ENCODE results near the gene AKR1E2.

Gene AKR1E2

DNA sequence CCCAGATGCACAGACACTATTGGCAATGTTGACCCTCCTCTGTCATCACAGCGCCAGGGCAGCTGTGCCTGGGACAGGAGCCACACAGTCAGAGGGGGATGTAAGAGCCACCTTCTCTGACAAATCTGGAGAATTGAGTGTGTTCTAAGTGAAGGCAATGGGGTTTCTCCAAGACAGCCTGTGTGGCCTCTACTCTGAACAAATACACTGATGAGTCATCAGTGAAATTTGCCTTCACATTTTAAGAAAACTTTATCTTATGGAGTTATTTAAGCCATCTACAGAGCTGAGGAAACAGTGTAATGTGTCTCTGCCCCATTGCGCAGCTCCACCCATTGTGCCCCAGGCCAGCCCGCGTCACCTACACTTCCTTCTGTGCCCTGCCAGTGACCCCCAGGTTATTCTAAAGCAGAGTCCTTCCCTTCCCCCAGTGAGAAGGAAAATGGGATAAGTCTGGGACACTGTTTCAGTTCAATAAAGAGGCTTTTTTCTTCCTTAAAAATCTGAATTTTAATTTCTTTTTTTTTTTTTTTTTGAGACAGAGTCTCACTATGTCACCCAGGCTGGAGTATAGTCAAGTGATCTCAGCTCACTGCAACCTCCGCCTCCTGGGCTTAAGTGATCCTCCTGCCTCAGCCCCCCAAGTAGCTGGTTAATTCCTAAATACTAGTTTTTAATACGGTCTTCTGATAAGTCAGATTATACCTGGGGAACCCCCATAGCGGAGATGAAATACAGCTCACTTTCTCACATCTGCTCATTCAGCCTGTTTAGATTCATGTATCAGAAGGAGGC lies 21.8 kb downstream of the AKR1E2 start:
- DNase-seq, result no peak

DNA sequence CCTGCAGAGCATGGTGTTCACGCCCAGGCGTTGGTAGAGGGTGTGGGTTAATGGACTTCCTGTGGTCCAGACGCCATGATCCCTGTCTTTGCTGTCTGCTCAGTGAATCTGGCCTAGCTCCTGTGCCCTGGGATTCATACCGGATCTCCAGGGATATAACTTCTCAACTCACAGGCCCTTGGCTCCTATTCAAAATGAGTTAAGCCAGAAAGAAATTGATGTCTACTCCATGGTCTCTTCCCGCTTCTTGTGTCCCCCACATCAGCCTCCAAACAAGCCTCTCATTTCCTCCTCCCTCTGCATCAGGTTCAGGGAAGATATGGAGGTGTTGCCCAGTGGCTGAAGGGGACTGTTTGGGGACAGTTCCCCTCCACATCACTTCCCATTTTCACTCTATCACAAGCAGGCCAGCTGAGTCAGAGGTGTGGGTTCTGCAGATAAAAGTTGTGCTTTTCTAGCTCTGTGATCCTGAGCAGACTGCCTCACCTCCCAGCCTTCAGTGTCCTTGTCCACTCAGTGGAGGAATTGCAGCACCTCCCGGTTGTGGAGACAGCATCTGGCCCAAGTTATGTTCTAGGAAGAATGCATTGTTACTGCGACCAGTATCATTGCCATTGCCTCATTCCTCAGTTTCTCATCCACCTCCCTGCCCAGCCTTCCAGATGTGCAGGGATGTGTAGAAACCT lies 22.5 kb downstream of the AKR1E2 start:
- no peak for DNase-seq

DNA sequence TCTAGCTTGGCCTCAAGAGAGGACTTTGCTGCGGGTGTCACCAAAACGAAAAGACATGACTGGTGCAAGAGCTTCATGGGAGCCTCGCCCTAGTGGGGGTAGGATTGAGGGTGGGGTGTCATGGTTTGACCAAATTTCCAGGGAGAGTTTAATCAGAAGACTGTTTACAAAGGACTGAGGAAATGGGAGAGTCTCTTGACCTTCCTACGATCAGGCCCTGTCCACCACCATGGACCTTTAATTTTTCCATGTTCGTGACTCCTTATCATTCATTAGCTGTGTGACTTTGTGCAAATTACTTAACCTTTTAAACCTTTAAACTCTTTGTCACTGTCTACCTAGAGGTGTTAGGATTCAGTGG lies 23.0 kb downstream of the AKR1E2 start:
- DNase-seq, result no peak

DNA sequence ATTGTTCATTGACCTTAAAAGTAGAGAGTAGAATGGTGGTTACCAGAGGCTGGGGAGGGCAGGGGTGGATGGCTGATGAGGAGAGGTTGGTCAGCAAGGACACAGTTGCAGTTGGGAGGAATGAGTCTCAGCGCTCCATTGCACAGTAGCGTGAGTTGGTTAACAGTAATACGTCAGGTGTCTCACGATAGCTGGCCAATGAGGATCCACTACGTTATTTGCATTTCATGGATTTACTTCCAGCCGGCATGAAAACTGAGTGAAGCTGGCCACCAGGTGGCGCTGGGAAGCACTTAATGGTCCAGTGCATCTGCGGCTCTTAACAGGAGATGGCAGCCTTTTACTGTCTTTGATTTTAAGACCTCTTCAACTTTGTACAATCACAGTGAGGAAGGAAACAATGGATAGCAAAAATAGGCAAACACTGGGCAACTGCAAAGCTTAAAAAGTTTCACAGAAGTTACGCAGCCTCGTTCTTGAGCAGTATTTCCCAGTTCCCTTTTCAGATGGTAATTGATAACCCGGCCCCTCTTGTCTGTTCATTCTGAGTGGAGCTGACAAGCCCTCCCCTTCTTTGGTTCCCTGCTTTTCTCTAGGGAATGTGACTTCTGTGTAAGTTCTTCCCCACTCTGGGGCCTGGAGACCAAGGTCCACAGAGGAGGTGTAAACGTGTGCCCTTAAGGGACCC lies 23.7 kb downstream of the AKR1E2 start:
- peak; percentile 21 to 33 for DNase-seq

DNA sequence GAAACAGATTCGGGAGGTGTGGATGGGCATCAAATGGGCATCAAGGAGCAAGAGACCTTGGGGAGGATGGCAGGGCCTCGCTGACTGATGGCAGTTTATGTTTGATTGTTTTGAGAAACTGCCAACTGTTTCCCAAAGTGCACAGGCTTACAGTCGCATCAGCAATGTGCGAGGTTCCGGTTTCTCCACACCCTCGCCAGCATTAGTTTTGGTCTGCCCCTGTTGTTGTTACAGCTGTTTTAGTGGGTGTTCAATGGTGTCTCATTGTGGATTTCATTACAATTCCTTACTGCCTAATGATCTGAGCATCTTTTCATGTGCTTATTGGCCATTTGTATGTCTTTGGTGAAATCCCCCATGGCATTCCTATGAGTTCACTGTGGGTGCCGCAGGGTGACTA lies 24.4 kb downstream of the AKR1E2 start:
- DNase-seq, result no peak

DNA sequence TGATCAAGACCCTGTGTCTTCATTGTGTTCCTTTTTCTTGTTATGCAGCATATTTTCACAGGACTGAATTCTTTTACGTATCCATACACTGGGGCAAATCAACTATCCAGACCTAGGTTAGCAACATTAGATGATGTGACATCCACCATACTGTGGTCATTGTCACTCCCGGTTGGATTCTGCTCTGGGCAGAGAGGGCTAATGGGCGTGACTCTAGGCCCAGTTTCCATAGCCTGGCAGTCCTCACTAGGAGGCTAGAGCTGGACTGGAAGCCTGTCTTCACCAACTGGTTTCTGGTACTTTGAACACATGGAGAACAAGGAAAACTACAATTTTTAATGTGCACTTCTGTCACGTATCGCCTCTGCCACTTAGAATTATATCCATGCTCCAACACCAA lies 25.2 kb downstream of the AKR1E2 start:
- no peak for DNase-seq

DNA sequence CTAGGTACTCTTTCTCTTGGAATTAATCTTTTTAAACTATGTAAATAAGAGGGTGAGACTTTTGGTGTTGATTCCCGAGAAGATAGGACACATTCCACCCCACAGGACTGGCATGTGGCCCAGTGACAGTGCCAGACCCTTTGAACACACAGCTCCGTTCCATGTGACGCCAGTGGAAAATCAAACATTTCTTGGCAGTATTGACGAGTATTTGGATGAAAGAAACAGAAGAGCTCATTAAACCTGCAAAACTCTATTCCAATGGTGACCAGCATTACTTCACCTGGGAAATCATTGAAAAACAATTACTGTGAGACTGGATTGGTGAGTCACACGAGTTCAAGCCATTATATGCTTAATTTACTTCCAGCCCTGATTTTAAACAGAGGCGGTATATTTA lies 25.8 kb downstream of the AKR1E2 start:
- no peak for DNase-seq

DNA sequence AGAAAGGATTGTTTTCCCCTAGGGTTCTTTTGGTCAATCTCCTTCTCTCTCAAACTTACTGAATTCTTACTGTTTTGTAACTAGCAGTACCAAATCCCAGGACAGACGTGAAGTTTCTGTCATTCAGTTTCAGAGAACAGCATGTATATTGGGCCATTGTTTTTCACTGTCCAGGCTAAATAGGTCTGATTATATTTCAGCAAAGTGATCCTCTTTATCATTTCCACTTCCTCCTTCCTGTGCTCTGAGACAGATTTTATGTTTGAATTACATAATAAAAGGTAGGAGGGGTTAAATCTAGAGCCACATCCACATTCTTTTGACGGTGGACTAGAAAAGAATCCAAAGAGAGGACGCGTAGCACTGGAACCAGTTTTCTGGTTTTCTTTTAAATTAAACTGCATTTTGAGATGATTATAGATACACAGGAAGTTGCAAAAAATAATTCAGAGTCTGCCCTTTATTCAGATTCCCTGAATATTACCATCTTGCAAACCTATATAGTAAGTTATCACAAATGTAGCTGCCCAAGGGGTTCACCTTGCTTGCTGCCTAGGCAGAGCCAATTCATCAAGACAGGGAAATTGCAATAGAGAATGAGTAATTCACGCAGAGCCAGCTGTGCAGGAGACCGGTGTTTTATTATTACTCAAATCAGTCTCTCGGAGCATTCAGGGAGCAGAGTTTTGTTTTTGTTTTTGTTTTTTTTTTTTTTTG lies 40.1 kb downstream of the AKR1E2 start:
- no peak for DNase-seq

DNA sequence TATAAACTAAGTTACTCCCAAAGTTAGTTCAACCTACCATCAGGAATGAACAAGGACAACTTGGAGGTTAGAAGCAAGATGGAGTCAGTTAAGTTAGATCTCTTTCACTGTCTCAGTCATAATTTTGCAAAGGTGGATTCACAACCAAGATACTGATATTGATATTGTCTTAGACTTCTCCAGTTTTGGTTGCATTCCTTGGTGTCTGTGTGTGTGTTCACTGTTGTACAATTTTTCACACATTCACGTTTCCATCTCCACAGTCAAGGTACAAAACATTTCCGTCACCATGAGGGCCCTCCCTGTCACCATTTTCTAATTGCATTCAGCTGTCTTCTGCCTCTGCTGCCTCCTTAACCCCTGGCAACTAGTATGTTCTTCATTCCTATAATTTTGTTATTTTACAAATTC lies 41.1 kb downstream of the AKR1E2 start:
- DNase-seq, result no peak

DNA sequence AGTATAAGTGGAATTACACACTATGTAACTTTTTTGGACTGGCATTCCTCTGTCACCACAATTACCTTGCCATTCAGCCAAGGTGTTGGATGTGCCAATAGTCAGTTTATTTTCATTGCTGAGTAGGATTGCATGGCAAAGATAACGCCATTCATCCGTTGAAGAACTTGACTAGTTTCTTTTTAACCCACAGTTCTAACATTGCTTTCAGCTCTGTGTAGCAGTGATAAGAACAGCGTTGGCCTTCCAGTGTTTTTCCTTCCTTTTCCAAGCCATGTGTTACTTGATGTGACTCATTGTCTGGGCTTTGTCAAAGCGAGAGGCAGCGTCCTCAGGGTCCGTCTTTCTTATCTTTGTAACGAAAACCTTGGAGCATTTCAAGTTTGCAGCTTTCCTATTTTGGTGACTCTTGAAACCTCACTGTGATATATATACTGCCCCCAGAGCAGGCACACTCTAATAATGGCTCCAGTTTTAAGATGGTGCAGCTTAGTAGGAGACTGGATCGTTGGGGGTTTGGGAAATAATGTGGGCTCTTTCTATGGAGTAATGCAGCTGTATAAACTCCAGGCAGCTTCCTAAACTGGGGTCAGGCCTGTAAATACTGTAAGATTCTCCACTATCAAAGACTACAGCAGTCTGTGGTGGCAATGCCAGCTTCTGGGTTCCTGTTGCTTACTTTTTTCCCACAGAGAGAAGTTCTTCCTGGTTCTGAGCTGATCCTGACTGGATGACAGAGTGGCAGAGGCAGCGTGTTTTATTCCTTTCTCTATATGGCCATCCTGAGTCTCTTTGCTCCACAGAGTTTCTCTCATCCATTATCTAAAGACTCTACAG lies 41.7 kb downstream of the AKR1E2 start:
- DNase-seq, result no peak

DNA sequence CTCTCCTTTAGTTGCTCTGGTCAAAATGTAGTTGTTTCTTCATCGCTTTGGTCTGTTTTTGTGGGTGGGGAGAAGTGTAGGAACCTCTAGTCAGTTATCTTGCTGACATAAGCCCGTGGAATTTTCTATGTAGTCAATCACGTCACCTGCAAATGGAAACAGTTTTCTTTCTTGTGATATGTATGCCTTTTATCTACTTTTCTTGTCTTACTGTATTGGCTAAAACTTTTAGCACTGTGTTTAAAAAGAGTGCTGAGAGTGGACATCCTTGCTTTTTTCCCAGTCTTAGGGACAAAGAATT lies 42.3 kb downstream of the AKR1E2 start:
- no peak for DNase-seq

DNA sequence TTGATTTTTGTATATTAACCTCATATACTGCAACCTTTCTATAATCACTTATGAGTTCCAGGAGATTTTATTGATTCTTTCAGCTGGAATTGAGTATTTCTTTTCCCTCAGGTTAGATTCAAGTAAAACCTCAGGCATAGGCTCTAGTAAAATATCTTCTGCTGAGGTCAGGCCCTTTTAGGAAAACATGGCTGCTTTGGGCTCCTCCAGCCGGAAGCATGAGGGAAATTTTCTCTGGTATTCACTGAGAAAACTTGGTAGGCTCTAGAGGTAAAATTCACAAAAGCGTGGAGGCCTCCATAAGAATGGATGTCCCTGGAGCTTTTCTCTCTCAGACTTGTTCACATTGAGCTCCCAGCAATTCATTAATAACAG lies 56.7 kb downstream of the AKR1E2 start:
- DNase-seq, result no peak

DNA sequence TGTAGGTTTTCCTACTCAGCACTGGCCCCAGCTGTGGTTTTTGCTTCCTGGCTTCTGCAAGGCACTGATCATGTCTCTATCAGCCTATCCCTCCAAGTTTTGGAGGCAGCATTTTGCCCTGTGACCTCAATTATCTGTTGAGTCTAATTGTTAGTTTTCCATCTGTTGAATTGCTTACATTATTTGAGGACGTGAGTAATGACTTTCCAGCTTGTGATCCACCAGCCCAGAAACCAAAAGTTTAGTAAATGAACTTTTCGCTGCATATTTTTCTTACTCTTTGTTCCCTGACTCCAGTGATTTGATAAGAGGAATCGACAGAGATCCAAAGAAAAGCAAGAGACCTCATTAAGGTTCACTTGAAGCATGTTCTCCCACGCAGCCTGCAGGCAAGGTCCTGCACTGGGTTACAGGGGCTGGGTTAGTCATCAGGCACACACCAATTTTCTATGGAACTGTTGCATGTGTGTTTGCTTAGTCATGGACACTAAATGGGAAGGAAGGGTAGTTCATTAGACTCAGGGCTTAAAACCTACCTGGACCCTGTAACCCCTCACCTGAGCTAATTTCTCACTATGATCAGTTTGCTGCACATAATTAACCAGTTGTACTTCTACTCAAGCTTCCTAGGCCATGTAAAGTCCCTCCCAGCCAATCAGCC lies 57.2 kb downstream of the AKR1E2 start:
- no peak for DNase-seq

DNA sequence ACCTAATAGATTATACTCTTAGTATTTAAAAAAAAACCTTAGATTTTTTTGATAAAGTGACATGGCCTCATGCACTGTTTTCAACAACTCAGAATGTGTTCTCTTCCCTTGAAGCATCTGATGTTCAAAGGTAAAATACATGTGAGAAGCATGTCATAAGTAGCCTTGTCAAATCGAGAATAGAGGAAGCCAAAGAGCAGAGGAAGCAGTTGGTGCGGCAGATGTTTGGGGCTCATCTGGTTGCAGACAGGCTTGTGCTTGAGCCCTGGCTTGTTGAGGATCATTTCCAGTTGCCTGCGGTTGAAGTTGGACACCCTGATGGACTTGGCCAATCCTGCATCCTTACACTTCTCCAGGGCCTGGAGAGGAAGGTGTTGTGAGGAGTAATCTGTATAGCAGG lies 59.2 kb downstream of the AKR1E2 start:
- DNase-seq, result no peak

DNA sequence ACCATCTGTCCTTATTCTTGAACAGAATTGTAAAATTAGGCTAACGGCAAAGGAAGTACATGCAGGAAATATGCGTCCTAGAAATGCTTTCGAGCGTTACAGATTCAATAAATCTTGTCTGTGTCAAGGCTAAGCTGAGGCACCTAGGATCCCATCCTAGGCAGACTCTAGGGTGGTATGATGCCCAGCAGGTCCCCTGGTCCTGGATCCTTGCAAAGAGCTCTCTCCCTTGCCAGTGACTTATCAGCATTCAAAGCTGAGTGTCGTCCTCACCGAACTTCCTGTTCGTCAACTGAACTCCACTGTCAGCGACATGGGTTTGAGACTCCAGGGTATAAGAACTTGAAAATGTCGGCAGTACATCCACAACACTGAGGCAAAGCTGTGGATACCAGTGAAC lies 61.5 kb downstream of the AKR1E2 start:
- no peak for DNase-seq

DNA sequence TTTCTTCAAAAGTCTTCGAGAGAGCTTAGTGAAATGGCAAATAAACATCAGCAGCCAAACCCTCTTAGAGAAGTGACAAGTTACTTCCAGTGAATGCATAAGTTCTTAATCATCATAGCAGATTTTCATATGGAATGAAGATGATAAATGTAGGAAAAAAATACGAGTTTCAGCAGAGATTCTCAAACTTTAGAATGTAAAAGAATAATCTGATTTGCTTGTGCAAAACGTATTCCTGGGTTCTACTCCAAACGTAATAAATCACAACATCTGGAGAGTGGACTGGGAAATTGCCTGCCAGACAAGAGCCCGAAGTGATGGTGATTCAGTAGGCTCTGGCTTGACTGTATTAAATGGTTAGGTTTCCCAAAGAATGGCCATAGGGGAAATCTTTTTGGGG lies 62.2 kb downstream of the AKR1E2 start:
- DNase-seq, result no peak

DNA sequence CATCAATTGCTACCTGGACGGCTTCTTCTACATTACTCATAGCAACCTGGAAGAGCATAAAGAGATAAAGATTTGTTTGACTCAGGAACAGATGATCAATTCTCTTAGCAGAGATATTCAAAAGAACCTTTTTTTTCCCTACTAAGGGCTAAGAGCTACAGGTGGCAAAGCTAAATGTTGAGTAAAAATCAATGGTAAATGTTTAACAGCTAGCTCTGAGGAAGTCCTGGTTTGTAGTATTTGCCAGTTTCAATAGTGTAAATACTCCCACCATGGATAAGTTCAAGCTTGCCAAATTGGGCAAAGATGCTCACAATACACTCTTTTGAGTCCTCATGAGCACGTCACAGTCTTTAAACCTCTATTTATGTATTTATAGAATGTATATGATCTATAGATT lies 64.0 kb downstream of the AKR1E2 start:
- DNase-seq, result no peak

DNA sequence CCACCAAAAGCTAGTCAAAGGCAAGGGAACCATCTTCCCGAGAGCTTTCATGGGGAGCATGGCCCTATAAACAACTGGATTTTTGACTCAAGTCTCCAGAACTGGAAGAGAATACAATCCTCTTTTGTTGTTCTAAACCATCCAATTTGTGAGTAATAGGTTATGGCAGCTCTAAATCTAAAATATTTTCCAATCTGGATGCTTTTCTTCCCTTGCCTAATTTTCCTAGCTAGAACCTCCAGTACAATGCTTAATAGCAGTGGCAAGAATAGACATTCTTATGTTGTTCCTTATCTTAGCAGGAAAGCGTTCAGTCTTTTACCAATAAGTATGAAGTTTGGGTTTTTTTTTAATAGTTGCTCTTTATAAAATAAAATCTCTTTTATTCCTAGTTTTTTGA lies 66.7 kb downstream of the AKR1E2 start:
- no peak for DNase-seq

DNA sequence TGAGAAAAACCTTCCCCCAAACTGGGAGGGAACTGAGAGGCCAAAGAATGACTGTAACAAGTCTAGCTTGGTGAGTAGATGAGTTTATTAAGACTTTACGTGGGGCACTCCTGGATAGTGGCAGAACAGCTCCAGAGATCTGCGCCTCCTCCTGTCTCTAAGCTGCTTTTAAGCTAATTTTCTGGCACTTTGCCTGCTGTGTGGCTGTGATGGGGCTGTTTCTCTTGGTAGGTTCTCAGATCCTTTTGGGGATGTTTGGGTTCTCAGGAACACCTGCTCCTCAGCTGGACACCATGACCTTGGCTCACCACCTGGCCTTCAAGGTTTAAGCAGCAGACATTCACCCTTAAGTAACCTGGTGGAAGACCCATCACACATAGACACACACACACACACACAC lies 68.3 kb downstream of the AKR1E2 start:
- no peak for DNase-seq

Measured in NCI-H1930 (cell line).